ENCODE measurements around the gene NHLH1. TPM values are rescaled to one million over a fixed set of nuclear protein-coding genes. Genes with fewer than 3 reads are reported as not detected.

Gene NHLH1
- total and polyA plus RNA-seq, 10 of the 15 experiments (the other 5 are each of a cell fraction or from before 2014, with no cell fraction given): 0.22 to 0.98 (median 0.43) TPM; not detected in 1

DNA sequence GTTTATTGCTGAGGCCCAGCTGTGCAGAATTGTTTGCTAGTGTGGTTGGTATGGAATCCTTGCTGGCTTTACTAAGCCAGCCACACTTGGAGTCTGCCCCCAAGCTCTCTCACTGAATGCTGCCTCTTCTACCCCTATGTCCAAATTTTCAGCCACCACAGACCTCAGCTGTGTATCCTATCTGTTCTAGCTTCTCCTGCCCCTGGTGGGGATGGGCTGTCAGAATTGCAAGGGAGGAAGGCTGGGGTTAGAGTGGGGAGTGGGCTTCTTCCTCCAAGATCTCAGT, 4.4 kb downstream of the NHLH1 start (continued):
- TF ChIP-seq, protein P1, sequence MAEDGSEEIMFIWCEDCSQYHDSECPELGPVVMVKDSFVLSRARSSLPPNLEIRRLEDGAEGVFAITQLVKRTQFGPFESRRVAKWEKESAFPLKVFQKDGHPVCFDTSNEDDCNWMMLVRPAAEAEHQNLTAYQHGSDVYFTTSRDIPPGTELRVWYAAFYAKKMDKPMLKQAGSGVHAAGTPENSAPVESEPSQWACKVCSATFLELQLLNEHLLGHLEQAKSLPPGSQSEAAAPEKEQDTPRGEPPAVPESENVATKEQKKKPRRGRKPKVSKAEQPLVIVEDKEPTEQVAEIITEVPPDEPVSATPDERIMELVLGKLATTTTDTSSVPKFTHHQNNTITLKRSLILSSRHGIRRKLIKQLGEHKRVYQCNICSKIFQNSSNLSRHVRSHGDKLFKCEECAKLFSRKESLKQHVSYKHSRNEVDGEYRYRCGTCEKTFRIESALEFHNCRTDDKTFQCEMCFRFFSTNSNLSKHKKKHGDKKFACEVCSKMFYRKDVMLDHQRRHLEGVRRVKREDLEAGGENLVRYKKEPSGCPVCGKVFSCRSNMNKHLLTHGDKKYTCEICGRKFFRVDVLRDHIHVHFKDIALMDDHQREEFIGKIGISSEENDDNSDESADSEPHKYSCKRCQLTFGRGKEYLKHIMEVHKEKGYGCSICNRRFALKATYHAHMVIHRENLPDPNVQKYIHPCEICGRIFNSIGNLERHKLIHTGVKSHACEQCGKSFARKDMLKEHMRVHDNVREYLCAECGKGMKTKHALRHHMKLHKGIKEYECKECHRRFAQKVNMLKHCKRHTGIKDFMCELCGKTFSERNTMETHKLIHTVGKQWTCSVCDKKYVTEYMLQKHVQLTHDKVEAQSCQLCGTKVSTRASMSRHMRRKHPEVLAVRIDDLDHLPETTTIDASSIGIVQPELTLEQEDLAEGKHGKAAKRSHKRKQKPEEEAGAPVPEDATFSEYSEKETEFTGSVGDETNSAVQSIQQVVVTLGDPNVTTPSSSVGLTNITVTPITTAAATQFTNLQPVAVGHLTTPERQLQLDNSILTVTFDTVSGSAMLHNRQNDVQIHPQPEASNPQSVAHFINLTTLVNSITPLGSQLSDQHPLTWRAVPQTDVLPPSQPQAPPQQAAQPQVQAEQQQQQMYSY (CRISPR knock-in tag; IDR thresholded peaks at IDR 0.05): no peak
- TF ChIP-seq KDM1A (IDR thresholded peaks at IDR 0.05; ENCODE audit: borderline replicate concordance): no peak
- no peak for TF ChIP-seq SREBF2 (IDR thresholded peaks at IDR 0.05; ENCODE audit: low read length)
- TF ChIP-seq ZNF274 (IDR thresholded peaks at IDR 0.05; ENCODE audit: insufficient read depth, insufficient read length): no peak
- TF ChIP-seq MAX (IDR thresholded peaks at IDR 0.05; ENCODE audit: low read depth, low read length): no peak
- no peak for TF ChIP-seq STAT3 (IDR thresholded peaks at IDR 0.05; ENCODE audit: low read depth, low read length)
- TF ChIP-seq, protein P2, sequence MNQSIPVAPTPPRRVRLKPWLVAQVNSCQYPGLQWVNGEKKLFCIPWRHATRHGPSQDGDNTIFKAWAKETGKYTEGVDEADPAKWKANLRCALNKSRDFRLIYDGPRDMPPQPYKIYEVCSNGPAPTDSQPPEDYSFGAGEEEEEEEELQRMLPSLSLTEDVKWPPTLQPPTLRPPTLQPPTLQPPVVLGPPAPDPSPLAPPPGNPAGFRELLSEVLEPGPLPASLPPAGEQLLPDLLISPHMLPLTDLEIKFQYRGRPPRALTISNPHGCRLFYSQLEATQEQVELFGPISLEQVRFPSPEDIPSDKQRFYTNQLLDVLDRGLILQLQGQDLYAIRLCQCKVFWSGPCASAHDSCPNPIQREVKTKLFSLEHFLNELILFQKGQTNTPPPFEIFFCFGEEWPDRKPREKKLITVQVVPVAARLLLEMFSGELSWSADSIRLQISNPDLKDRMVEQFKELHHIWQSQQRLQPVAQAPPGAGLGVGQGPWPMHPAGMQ (IDR thresholded peaks at IDR 0.05; ENCODE audit: borderline replicate concordance): no peak
- TF ChIP-seq RELA (IDR thresholded peaks at IDR 0.05; ENCODE audit: borderline replicate concordance, partially characterized antibody): no peak
- no peak for TF ChIP-seq POLR2A (IDR thresholded peaks at IDR 0.05; ENCODE audit: low read depth, low read length)
- no peak for TF ChIP-seq ZSCAN29 (IDR thresholded peaks at IDR 0.05)
- TF ChIP-seq TAF1 (IDR thresholded peaks at IDR 0.05; ENCODE audit: borderline replicate concordance, low read depth, low read length): no peak
